ENCODE data around the gene FYCO1. TPM values are rescaled to one million over a fixed set of nuclear protein-coding genes. Genes with fewer than 3 reads are reported as not detected.

FYCO1 gene
- total and polyA plus RNA-seq, 2 of the 8 experiments (the other 6 are each of a cell fraction or from before 2014, with no cell fraction given), result 4.8 to 10.8 TPM

DNA sequence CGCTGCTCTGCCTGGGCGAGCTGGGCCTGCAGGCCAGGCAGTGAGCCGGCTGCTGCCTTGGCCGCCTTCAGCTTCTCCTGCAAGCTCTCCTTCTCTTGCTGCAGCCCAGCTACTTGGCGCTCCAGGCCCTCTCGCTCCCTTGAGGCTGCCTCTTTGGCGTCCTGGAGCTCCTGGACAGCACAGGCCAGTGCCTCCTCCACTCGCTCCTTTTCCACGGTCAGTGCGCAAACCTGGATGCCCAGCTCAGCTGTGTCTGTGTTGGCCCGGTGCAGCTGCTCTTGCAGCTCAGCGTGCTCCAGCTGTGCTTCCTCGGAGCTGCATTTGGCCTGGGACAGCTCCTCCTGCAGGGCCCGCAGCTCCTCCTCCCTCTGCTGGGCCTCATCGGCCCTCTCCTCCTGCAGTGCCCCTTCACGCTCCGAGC is 29.2 kb downstream of the FYCO1 start:
- peaks cover 4 to 12% of the 10 kb centered on the region in 2 experiments for H4K20me1 ChIP-seq (replicated peaks in 1 of 2; ENCODE audit: control insufficient read depth in 1 of 2, insufficient read depth in 2 of 2, low read length in 2 of 2)
- H3K18ac ChIP-seq (ENCODE audit: extremely low read depth, low read length), result no peak overlapping the region
- no peaks in the 10 kb centered on the region for H3K23me2 ChIP-seq (ENCODE audit: low read depth, low read length)
- no peak overlapping the region for H3K14ac ChIP-seq (ENCODE audit: insufficient read length)
- no peak overlapping the region for H4K91ac ChIP-seq (replicated peaks; ENCODE audit: insufficient read length, low read length)
- no peak overlapping the region for H3K4me3 ChIP-seq (ENCODE audit: extremely low read depth in 1 of 4, insufficient read depth in 2 of 4, low read depth in 3 of 4, low read length in 4 of 4)
- ChIA-PET POLR2A (ENCODE audit: partially characterized antibody) (interaction anchor here (1.0 to 1.3 kb wide), 2 partner anchors 17 to 130 kb away, joined by 3 to 4 read pairs; no protein-coding TSS in a partner anchor), CTCF (ENCODE audit: partially characterized antibody) (interaction anchor here (0.5 to 6.7 kb wide), 5 partner anchors 13 to 1640 kb away, joined by 3 to 51 read pairs (median 4); partner anchors contain the start of gene CXCR6)
- H3K36me3 ChIP-seq (ENCODE audit: control insufficient read depth in 2 of 4, insufficient read depth in 4 of 4, low read length in 3 of 4), result peaks cover 25 to 66% (median 55%) of the 10 kb centered on the region in 4 experiments
- H3K79me2 ChIP-seq (ENCODE audit: control insufficient read depth in 1 of 2, insufficient read depth in 2 of 2, low read length in 2 of 2), result no peaks in the 10 kb centered on the region
- TF ChIP-seq NRF1 (IDR thresholded peaks at IDR 0.05; ENCODE audit: low read depth, low read length) (no peak), CHD1 (IDR thresholded peaks at IDR 0.05; ENCODE audit: low read depth, low read length) (no peak), TAF7 (optimal IDR thresholded peaks at IDR 0.05; ENCODE audit: borderline replicate concordance, low read depth, low read length) (no peak), KDM5A (IDR thresholded peaks at IDR 0.05; ENCODE audit: low read length) (no peak)
- TF ChIP-seq, protein P1, sequence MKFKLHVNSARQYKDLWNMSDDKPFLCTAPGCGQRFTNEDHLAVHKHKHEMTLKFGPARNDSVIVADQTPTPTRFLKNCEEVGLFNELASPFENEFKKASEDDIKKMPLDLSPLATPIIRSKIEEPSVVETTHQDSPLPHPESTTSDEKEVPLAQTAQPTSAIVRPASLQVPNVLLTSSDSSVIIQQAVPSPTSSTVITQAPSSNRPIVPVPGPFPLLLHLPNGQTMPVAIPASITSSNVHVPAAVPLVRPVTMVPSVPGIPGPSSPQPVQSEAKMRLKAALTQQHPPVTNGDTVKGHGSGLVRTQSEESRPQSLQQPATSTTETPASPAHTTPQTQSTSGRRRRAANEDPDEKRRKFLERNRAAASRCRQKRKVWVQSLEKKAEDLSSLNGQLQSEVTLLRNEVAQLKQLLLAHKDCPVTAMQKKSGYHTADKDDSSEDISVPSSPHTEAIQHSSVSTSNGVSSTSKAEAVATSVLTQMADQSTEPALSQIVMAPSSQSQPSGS (IDR thresholded peaks at IDR 0.05; ENCODE audit: low read length), result no peak
- no peak overlapping the region for H3K4ac ChIP-seq (replicated peaks; ENCODE audit: insufficient read length, low read depth, low read length)
- no peak overlapping the region for H2AK5ac ChIP-seq (ENCODE audit: low read depth, low read length)
- H3K56ac ChIP-seq (replicated peaks; ENCODE audit: insufficient read length, low read depth, low read length), result no peak overlapping the region
- H3K79me1 ChIP-seq (ENCODE audit: low read depth, low read length), result no peaks in the 10 kb centered on the region
- no peak overlapping the region for H2BK15ac ChIP-seq (ENCODE audit: low read length)
- no peak overlapping the region for H3K4me2 ChIP-seq (ENCODE audit: insufficient read depth in 1 of 2, low read depth in 2 of 2, low read length in 2 of 2)
- no peak overlapping the region for H2AFZ ChIP-seq (ENCODE audit: low read length)
- H3K27me3 ChIP-seq (replicated peaks in 1 of 4; ENCODE audit: control insufficient read depth in 3 of 4, extremely low read depth in 1 of 4, insufficient read depth in 3 of 4, low read length in 3 of 4), result no peaks in the 10 kb centered on the region
- H3K23ac ChIP-seq (ENCODE audit: insufficient read length), result no peak overlapping the region
- H3K9me3 ChIP-seq (ENCODE audit: insufficient read depth in 2 of 2, low read depth in 1 of 2, low read length in 1 of 2), result no peaks in the 10 kb centered on the region
- H4K8ac ChIP-seq (ENCODE audit: extremely low read depth, insufficient read depth, low read length), result no peak overlapping the region
- H3K4me1 ChIP-seq (replicated peaks in 1 of 4; ENCODE audit: control insufficient read depth in 3 of 4, insufficient read depth in 4 of 4, low read length in 3 of 4), result no peaks in the 10 kb centered on the region
- FAIRE-seq, result no peak
- no peak overlapping the region for H2BK20ac ChIP-seq (ENCODE audit: low read length)
- H2BK12ac ChIP-seq (ENCODE audit: low read depth, low read length), result no peak overlapping the region
- WGBS, 2 experiments (ENCODE audit: extremely low coverage in 1 of 2, insufficient coverage in 1 of 2, insufficient read length in 1 of 2, insufficient replicate concordance in 2 of 2, low coverage in 1 of 2, low lambda C conversion rate in 2 of 2, missing lambda C conversion rate in 1 of 2), result 90% methylated on average over 17 of the region's 17 CpGs; no CpG with 5 or more reads in 1 of the 2 experiments
- H4K5ac ChIP-seq (ENCODE audit: insufficient read length, low read depth, low read length), result no peak overlapping the region
- no peak overlapping the region for H3K27ac ChIP-seq (ENCODE audit: low read depth, low read length)
- no peak for DNase-seq (ENCODE audit: low read depth in 1 of 2, low spot score in 2 of 2)
- H2BK5ac ChIP-seq (ENCODE audit: low read depth, low read length), result no peak overlapping the region
- H3K9ac ChIP-seq (replicated peaks in 1 of 4; ENCODE audit: extremely low read depth in 1 of 4, low read depth in 3 of 4, low read length in 3 of 4), result no peak overlapping the region
- no peak overlapping the region for H2BK120ac ChIP-seq (replicated peaks; ENCODE audit: low read depth, low read length)
